Stimulated activated CD4-positive, alpha-beta T cell treated with anti-CD3 and anti-CD28 coated beads, Interleukin-12 subunit alpha, Interleukin-12 subunit beta, amount 100 ng/mL, for 24 hours (primary cell): Measurements from ENCODE around the gene CYB5RL.
"Not testable (repeated sequence)": the region's sequence is repeated elsewhere in the genome, so short reads cannot be mapped to it uniquely, and the experiment has no call there.

Experiments
- DNase-seq, 2 experiments: peaks; one replicate each; pipeline ENCODE4 v3.0.0-alpha.2; 2020; ENCODE audit warnings: low read depth in 2 of 2

Gene CYB5RL

GRCh38 chr1:54199765-54200518 lies at the start of gene CYB5RL, which contains the start of gene MRPL37:
TSS of gene CYB5RL (minus strand) at chr1:54200030. CDS start at chr1:54195616, 4,414 bp downstream.
TSS of gene MRPL37 (plus strand) at chr1:54200167. CDS start at chr1:54200244, 77 bp downstream.
- peak; percentile 82 to 85 for DNase-seq

- no peak for DNase-seq
Measured at GRCh38 chr1:54248966-54249365, 49.1 kb upstream of the CYB5RL start.

DNA sequence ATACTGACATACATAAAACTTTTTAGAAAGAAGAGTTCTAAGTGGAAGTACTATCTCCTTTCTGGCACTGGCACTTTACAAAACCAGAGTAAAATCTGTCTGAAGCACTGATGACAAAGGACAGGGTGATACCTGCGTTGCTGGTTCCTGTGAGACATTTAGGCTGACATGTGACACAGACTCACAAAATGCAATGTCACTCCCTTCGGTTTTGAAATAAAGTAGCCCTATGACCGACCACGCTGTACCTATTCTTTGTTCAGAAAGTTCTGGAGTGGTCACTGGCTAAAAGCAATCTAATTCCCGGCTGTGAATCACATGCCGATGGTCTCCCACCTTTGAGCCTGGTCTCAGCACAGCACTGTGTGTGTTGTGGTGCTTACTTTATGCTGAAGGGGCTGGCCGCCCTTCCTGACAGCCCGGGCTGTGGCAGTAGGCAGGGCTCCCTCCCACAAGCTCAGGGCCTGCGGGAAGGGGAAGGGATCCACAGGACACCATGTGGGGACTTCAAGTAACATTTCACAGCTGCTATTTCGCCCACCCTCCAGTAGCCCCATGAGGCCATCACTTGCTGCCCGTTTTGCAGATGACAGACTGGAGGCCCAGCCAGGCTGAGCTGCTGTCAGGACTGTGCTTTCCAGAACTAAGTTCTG lies 48.2 kb upstream of the CYB5RL start:
- no peak for DNase-seq

DNA sequence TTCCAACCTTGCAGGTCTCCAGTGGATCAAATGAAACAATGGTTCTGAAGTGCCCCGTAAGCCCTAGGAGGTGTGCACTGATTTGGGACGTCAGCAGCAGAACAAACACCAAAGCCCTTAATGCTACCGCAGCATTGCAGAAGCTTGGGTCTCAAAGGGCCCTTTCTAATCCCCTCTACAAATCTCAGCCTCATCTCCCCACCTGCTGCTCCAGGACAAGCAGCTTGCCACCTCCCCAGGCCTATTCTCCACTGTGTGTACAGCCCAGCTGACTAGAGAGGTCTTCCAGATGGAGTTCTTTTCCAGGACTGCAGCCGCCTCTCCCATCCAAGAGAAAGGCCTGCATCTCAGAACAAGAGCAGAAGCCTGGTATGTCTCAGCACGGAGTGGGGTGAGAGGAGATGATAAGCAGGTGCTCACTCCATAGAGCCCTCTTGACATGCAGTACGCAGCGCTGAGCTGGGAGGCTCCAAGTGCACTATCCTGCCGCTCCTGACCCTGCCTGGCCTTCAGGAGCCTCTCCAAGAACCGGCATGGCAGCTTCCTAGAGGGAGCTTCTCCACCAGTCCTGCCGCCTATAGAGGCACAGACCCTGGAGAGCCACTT lies 46.4 kb upstream of the CYB5RL start:
- DNase-seq = no peak

- DNase-seq = no peak
Measured at GRCh38 chr1:54245501-54245900, 45.7 kb upstream of the CYB5RL start.

DNA sequence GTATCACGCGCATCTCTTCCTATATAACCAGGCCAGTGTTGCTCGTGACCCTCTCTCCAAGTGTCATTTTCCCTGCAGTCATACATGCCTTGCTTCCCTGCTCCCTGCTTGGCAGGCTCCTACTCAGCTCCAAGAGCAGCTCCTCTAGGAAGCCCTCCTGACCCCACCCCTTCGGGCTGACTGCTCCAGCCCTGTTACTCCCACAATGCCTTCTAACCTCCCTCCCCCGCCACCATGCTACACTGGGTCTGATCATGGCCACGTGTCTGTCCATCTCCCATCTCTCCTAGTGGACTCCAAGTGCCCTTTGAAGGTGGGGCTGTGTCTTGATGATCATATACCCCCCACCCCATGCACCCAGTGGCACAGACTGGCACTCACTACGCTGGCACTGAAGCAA lies 44.8 kb upstream of the CYB5RL start:
- DNase-seq = no peak

DNA sequence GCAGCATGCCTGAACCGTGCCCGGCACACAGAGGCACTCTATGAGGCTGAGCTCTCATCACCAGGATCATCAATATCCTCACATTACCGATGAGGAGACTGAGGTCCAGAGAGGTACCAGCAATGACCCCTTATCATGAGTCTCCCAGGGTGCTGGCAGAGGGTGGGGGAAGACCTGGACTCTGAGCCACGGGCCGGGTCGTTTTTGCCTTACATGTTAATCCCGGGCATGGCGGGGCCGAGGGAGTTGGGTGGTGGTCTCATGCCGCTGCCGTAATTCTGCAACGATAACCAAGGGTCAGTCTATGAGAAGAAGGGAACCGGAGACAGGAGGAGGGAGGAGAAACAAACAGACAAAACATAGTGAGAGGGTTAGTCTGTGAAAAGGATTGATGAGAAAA lies 43.2 kb upstream of the CYB5RL start:
- no peak for DNase-seq

GRCh38 chr1:54241364-54241763 lies 41.5 kb upstream of the CYB5RL start:
- DNase-seq = no peak

GRCh38 chr1:54240741-54241335 lies 41.0 kb upstream of the CYB5RL start:
- no peak for DNase-seq

- no peak for DNase-seq
Measured at GRCh38 chr1:54239631-54240031, 39.8 kb upstream of the CYB5RL start.

DNA sequence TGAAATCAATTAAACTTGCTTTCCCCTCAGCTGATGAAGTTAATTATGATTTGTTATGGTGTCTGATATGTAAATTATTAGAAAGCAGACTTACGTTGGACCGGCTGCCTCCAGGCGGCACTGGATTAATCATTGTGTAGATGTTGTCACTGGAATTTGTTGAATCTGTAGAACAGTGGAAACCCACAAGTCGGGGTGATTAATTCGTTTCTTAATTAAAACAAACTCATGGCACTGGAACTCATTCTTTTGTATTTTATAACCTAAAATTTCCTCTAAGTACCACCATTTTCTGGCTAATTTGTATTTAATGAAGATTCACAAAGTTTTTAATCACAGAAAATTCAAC lies 39.2 kb upstream of the CYB5RL start:
- DNase-seq = no peak

GRCh38 chr1:54238353-54239034 lies 38.7 kb upstream of the CYB5RL start:
- no peak for DNase-seq

DNA sequence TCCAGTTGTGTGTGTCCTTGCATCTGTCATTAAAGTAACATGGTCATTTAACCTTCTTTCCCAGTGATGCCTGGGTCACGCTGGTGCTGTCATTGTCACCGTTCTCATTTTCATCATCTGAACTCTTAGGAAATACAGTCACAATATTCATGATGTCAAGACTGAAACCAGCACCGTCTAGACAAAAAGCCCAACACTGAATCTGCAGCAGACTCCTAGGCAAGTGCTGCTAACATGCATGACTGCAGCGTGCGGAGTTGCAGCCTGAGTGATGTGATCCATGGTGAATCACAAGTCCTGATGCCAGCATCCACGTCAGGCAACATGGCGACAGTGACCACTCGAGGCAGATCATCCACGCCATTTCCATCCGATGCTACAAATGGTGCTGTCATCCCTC lies 37.8 kb upstream of the CYB5RL start:
- no peak for DNase-seq

DNA sequence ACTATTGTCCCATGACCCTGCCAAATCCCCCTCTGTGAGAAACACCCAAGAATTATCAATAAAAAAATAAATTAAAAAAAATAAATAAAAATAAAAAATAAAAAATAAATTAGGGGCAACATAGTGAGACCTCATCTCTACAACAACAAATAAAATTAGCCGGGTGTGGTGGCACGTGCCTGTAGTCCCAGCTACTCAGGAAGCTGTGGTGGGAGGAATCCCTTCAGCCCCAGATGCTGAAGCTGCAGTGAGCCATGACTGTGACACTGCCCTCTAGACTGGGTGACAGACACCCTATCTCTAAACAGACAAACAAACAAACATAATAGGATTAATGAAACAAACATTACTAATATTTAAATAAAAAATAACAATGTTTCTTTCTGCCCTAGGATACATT lies 34.5 kb upstream of the CYB5RL start:
- DNase-seq = no peak

DNA sequence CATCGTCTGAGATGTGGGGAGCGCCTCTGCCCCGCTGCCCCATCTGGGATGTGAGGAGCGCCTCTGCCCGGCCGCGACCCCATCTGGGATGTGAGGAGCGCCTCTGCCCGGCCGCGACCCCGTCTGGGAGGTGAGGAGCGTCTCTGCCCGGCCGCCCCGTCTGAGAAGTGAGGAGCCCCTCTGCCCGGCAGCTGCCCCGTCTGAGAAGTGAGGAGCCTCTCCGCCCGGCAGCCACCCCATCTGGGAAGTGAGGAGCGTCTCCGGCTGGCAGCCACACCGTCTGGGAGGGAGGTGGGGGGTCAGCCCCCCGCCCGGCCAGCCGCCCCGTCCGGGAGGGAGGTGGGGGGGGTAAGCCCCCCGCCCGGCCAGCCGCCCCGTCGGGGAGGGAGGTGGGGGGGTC lies 33.4 kb upstream of the CYB5RL start:
- not testable (repeated sequence) for DNase-seq

- DNase-seq = peak in 1 of 2 experiments; percentile 41
Measured at GRCh38 chr1:54230507-54231339, 30.9 kb upstream of the CYB5RL start.

DNA sequence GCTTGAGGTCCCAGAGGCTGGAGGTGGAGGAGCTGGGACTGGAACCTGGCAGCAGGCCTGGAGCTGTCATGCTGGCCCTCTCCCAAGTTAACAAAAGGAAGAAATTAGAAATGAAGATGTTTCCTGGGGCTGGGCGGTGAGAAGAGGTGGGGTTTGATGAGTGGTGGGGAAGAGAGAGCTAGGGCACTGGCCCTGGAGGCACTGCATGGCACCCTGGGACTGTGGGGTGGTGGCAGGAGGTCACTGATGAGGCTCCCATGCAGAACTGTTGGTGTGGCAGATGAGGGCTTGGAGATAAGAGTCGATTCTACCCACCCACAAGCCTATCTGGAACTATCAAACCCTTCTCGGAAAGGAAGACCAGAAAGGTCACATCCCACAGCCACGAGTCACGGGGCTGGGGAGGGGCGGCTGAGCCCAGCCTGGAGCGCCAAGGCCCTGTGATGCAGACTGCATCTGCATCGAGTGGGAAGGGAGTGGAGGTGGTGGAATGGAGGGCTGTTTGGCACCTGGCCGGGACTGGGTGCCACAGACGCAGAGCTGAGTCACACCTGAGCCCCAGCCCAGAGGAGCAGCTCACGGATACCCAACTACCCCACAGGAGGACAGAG lies 29.6 kb upstream of the CYB5RL start:
- DNase-seq = peak in 1 of 2 experiments; percentile 11

DNA sequence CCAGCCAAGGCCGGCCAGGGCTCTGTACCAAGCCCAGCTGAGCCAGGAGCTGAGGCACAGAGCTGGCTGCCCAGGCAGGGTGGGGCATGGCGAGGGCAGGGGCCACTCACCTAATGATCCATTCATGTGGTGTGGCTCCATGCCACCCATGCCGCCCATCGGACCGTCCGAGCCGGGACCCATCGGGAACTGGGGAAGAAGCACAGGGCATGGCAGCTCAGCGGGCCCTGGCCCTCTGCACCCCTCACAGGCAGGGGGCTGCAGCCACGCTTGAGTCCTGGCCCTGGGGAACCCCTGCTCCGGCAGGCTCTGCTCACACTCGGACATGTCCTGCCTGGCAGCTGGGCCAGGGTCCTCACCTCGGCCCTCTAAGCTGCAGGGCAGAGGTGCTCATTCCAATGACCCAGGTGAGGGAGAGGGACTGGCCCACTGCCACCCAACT lies 28.8 kb upstream of the CYB5RL start:
- DNase-seq = no peak

- no peak for DNase-seq
Measured at GRCh38 chr1:54227891-54228310, 28.1 kb upstream of the CYB5RL start.

GRCh38 chr1:54227091-54227602 lies 27.3 kb upstream of the CYB5RL start:
- DNase-seq = no peak
